ENCODE results near the gene CANT1. TPM values are rescaled to one million over a fixed set of nuclear protein-coding genes. Genes with fewer than 3 reads are reported as not detected.

CANT1 gene
- total RNA-seq, 1 experiment from 2014 or later, result 97.1 TPM

DNA sequence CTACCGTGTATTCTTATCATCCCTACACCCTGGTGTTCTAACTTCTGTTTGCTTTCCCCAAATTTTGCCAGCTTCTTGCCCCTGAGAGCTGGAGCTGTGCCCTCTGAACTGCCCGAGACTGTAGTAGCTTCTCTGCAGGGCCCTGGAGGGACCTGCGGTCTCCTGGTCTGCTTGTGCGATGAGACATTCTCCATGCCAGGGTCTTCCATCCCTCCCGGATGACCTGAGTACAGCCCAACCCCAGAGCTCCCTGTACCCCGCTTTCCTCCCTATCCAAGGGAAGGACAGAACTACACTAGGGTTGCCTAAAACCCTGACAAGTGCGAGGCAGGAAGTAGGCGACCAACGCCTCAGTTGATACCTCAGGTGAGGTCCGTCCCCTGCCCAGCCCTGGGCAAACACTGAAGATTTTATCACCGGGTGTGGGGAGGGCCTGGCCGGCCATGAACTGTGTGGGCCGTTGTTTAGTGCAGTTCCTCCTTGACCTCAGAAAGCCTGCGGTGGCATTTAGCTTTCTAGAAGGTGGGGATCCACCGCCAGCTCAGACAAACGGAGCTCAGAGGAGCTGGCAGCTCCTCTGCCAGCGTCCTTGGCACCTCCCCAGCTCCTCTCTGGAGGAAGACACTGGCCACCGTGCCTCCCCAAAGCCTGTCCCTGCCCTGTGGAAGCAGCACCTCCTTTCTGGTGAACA is 13.7 kb downstream of the CANT1 start:
- DNase-seq (ENCODE audit: low read depth, low spot score) (no peak), ATAC-seq (no peak)
- H3K9me3 ChIP-seq (ENCODE audit: control insufficient read depth in 1 of 2, insufficient read depth in 1 of 2, low read depth in 1 of 2, low read length in 2 of 2), result no peaks in the 10 kb centered on the region
- no peaks in the 10 kb centered on the region; the same call in 1 of the 2 replicates for H4K20me1 ChIP-seq (ENCODE audit: insufficient read depth)
- H3K27ac ChIP-seq (ENCODE audit: low read depth, low read length), result peak overlapping the region; percentile 16; the same call in 1 of the 2 replicates
- no peak overlapping the region for H3K4me3 ChIP-seq (replicated peaks in 1 of 2; ENCODE audit: low read depth in 1 of 2, low read length in 2 of 2)
- ChIA-PET CTCF (interaction anchor here (0.9 kb wide), 1 partner anchor 14 kb away, joined by 4 read pairs; the partner anchor contains the start of gene CANT1), RAD21 (ENCODE audit: low non-redundant PET in 1 of 2, low total read pairs in 2 of 2, uncharacterized antibody in 2 of 2, unreplicated experiment in 2 of 2) (interaction anchor here in 1 of 2 experiments (0.6 to 0.7 kb wide), 2 partner anchors 8 to 61 kb away, joined by 3 read pairs; no protein-coding TSS in a partner anchor), POLR2A (no interaction called here)
- no TSS peak for BruUV-seq (replicated peaks)
- no peaks in the 10 kb centered on the region for H3K4me1 ChIP-seq (ENCODE audit: control insufficient read depth in 1 of 2, insufficient read depth in 2 of 2, low read length in 2 of 2)
- peaks cover 66% of the 10 kb centered on the region for H3K79me2 ChIP-seq (ENCODE audit: insufficient read depth, low read length)
- no peak overlapping the region for H2AFZ ChIP-seq (ENCODE audit: low read depth, low read length, poor library complexity, severe bottlenecking)
- H3K27me3 ChIP-seq (ENCODE audit: insufficient read depth, low read length), result no peaks in the 10 kb centered on the region
- intact Hi-C loops (cut with micrococcal nuclease), result no loop called here
- H3K9ac ChIP-seq (ENCODE audit: low read length), result no peak overlapping the region
- TF ChIP-seq YY1 (IDR thresholded peaks at IDR 0.05; ENCODE audit: extremely low read depth, insufficient replicate concordance, low read depth, low read length) (no peak), CBX3 (IDR thresholded peaks at IDR 0.05; ENCODE audit: low read depth) (no peak), SIN3A (IDR thresholded peaks at IDR 0.05; ENCODE audit: low read depth) (no peak), TCF7L2 (IDR thresholded peaks at IDR 0.05; ENCODE audit: borderline replicate concordance, extremely low read depth, insufficient read depth, insufficient read length) (no peak), ELF1 (IDR thresholded peaks at IDR 0.05; ENCODE audit: borderline replicate concordance, low read depth) (no peak), JUND (IDR thresholded peaks at IDR 0.05) (no peak), CEBPB (IDR thresholded peaks at IDR 0.05; ENCODE audit: low read depth) (no peak), EZH2 (IDR thresholded peaks at IDR 0.05) (no peak), POLR2A (IDR thresholded peaks at IDR 0.05; ENCODE audit: borderline replicate concordance, extremely low read depth, insufficient read depth, insufficient read length) (no peak), SRF (IDR thresholded peaks at IDR 0.05; ENCODE audit: low read depth) (no peak), SP1 (IDR thresholded peaks at IDR 0.05; ENCODE audit: low read depth) (no peak), POLR2AphosphoS5 (IDR thresholded peaks at IDR 0.05; ENCODE audit: low read depth, low read length) (no peak)
- TF ChIP-seq, protein P1, sequence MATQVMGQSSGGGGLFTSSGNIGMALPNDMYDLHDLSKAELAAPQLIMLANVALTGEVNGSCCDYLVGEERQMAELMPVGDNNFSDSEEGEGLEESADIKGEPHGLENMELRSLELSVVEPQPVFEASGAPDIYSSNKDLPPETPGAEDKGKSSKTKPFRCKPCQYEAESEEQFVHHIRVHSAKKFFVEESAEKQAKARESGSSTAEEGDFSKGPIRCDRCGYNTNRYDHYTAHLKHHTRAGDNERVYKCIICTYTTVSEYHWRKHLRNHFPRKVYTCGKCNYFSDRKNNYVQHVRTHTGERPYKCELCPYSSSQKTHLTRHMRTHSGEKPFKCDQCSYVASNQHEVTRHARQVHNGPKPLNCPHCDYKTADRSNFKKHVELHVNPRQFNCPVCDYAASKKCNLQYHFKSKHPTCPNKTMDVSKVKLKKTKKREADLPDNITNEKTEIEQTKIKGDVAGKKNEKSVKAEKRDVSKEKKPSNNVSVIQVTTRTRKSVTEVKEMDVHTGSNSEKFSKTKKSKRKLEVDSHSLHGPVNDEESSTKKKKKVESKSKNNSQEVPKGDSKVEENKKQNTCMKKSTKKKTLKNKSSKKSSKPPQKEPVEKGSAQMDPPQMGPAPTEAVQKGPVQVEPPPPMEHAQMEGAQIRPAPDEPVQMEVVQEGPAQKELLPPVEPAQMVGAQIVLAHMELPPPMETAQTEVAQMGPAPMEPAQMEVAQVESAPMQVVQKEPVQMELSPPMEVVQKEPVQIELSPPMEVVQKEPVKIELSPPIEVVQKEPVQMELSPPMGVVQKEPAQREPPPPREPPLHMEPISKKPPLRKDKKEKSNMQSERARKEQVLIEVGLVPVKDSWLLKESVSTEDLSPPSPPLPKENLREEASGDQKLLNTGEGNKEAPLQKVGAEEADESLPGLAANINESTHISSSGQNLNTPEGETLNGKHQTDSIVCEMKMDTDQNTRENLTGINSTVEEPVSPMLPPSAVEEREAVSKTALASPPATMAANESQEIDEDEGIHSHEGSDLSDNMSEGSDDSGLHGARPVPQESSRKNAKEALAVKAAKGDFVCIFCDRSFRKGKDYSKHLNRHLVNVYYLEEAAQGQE (IDR thresholded peaks at IDR 0.05; ENCODE audit: low read depth), result no peak
- TF ChIP-seq, protein P2, sequence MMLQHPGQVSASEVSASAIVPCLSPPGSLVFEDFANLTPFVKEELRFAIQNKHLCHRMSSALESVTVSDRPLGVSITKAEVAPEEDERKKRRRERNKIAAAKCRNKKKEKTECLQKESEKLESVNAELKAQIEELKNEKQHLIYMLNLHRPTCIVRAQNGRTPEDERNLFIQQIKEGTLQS (IDR thresholded peaks at IDR 0.05), result no peak
- TF ChIP-seq, protein P3, sequence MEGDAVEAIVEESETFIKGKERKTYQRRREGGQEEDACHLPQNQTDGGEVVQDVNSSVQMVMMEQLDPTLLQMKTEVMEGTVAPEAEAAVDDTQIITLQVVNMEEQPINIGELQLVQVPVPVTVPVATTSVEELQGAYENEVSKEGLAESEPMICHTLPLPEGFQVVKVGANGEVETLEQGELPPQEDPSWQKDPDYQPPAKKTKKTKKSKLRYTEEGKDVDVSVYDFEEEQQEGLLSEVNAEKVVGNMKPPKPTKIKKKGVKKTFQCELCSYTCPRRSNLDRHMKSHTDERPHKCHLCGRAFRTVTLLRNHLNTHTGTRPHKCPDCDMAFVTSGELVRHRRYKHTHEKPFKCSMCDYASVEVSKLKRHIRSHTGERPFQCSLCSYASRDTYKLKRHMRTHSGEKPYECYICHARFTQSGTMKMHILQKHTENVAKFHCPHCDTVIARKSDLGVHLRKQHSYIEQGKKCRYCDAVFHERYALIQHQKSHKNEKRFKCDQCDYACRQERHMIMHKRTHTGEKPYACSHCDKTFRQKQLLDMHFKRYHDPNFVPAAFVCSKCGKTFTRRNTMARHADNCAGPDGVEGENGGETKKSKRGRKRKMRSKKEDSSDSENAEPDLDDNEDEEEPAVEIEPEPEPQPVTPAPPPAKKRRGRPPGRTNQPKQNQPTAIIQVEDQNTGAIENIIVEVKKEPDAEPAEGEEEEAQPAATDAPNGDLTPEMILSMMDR (IDR thresholded peaks at IDR 0.05 in 2 of 3, conservative IDR thresholded peaks at IDR 0.05 in 1 of 3; ENCODE audit: borderline replicate concordance in 1 of 3, insufficient read depth in 1 of 3, low read depth in 2 of 3, low read length in 2 of 3), result no peak
- no peaks in the 10 kb centered on the region for H3K9me2 ChIP-seq (ENCODE audit: insufficient read depth)
- peaks cover 52 to 73% of the 10 kb centered on the region in 2 experiments; a peak in 3 of 4 replicates for H3K36me3 ChIP-seq (ENCODE audit: control insufficient read depth in 1 of 2, insufficient read depth in 2 of 2, low read length in 2 of 2)
- no peak overlapping the region for H3K4me2 ChIP-seq (ENCODE audit: low read length)

All from HCT116 (cell line).